MCF 10A (cell line): Measurements from ENCODE around the gene DTHD1. TPM values are rescaled to one million over a fixed set of nuclear protein-coding genes. Genes with fewer than 3 reads are reported as not detected.

Experiments used
- BruUV-seq: library from RNA; stranded (reverse); fragments of 400-500 nt; replicated peaks from 2 replicates; lab custom pipeline; 2021; lab: Mats Ljungman, UMichigan
- CTCF ChIA-PET: fragments of 300-600 bp; sonication (Branson Sonifier 250); formaldehyde crosslinking; extraction: SDS; loops from one replicate; lab custom pipeline; 2021; ENCODE audit warnings: antibody characterized with exemption, inconsistent platforms; lab: Yijun Ruan, JAX
- POLR2A ChIA-PET: fragments of 300-600, 350-650 bp; sonication (Branson Sonifier 250); formaldehyde crosslinking; extraction: SDS; loops from one replicate; lab custom pipeline; 2020; ENCODE audit warnings: antibody characterized with exemption, inconsistent platforms; lab: Yijun Ruan, JAX
- DNase-seq: peaks from one replicate; pipeline ENCODE4 v3.0.0-alpha.2; 2018; ENCODE audit not compliant: unreplicated experiment
- H3K27ac Mint-ChIP-seq: one replicate; pipeline ENCODE4 v1.8.0; 2022; ENCODE audit warnings: mild to moderate bottlenecking, low read depth, mixed read lengths; ENCODE audit not compliant: unreplicated experiment
- H3K27me3 Mint-ChIP-seq: one replicate; pipeline ENCODE4 v1.8.0; 2022; ENCODE audit warnings: mixed read lengths; ENCODE audit not compliant: insufficient read depth, unreplicated experiment
- H3K36me3 Mint-ChIP-seq: one replicate; pipeline ENCODE4 v1.8.0; 2022; ENCODE audit warnings: mild to moderate bottlenecking, moderate library complexity, mixed read lengths; ENCODE audit not compliant: insufficient read depth, unreplicated experiment
- H3K4me1 Mint-ChIP-seq: one replicate; pipeline ENCODE4 v1.8.0; 2022; ENCODE audit warnings: mixed read lengths; ENCODE audit not compliant: insufficient read depth, unreplicated experiment
- H3K4me3 Mint-ChIP-seq: one replicate; pipeline ENCODE4 v1.8.0; 2022; ENCODE audit warnings: mild to moderate bottlenecking, moderate library complexity, mixed read lengths; ENCODE audit not compliant: unreplicated experiment
- H3K9me3 Mint-ChIP-seq: one replicate; pipeline ENCODE4 v1.8.0; 2022; ENCODE audit warnings: mixed read lengths; ENCODE audit not compliant: unreplicated experiment
- intact Hi-C: fragments of 100-400 bp; cut with micrococcal nuclease; formaldehyde crosslinking; loops from 2 replicates; pipeline ENCODE4 v1.14.1; 2022
- total RNA-seq: library from RNA; stranded (reverse); gene quantifications from 2 replicates; pipeline ENCODE4 v1.2.3, GENCODE V29; 2022
- TF ChIP-seq, protein P1 (sequence below): fragments of 200-600 bp; IDR thresholded peaks from one replicate; pipeline ENCODE4 v1.8.0; 2022; ENCODE audit warnings: antibody characterized with exemption, mild to moderate bottlenecking; ENCODE audit not compliant: unreplicated experiment

The DTHD1 gene
- total RNA-seq, 1 experiment from 2014 or later: not detected

DNA sequence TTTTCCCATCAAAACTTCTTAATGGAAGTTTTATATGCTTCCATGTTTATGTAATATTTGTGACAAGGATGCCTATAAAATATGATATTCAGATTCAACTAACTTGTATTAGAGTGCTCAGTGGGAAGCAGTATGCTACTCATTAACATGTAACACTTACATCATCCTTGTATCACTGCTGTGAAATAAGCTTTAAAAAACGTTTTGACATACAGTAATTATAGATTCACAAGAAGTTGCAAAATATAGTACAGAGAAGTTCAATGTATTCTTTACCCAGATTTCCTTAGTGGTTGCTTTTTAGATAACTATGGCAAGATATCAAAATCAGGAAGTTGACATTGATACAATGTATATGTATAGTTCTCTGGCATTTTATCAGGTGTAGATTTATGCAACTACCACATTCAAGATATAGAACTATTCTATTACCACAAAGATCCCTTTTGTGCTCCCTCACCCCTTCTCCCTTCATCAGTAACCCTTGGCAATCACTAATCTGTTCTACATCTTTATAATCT, 56.3 kb downstream of the DTHD1 start:
- ChIA-PET CTCF (no interaction called here), POLR2A (no interaction called here)
- Mint-ChIP-seq H3K9me3 (no peaks in the 10 kb centered on the region), H3K36me3 (no peaks in the 10 kb centered on the region), H3K27ac (no peak overlapping the region), H3K27me3 (no peaks in the 10 kb centered on the region), H3K4me1 (no peaks in the 10 kb centered on the region), H3K4me3 (no peak overlapping the region)
- BruUV-seq: no TSS peak
- TF ChIP-seq, protein P1, sequence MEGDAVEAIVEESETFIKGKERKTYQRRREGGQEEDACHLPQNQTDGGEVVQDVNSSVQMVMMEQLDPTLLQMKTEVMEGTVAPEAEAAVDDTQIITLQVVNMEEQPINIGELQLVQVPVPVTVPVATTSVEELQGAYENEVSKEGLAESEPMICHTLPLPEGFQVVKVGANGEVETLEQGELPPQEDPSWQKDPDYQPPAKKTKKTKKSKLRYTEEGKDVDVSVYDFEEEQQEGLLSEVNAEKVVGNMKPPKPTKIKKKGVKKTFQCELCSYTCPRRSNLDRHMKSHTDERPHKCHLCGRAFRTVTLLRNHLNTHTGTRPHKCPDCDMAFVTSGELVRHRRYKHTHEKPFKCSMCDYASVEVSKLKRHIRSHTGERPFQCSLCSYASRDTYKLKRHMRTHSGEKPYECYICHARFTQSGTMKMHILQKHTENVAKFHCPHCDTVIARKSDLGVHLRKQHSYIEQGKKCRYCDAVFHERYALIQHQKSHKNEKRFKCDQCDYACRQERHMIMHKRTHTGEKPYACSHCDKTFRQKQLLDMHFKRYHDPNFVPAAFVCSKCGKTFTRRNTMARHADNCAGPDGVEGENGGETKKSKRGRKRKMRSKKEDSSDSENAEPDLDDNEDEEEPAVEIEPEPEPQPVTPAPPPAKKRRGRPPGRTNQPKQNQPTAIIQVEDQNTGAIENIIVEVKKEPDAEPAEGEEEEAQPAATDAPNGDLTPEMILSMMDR: no peak
- no peak for DNase-seq
- intact Hi-C loops: no loop called here

DNA sequence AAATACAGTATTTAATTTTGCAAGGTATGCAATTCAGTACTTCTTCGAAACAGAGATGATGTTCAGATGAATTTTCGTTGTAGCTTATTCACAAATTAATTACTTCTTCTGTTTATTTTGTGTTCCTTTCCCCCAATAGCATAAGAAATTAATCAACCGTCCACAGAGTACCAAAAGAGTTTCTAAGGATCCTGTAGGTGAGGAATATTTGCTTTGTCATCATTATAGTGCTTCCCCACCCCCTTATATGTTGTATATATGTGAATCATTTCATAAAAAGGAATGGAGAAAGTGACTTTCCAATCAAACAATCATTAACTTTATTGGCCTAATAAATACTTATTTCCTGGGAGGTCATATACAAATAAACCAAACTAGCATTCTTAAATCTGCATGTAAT, 57.6 kb downstream of the DTHD1 start:
- no peaks in the 10 kb centered on the region for H3K36me3 Mint-ChIP-seq
- H3K4me1 Mint-ChIP-seq: no peaks in the 10 kb centered on the region
- BruUV-seq: no TSS peak
- no peak overlapping the region for H3K27ac Mint-ChIP-seq
- ChIA-PET POLR2A (no interaction called here), CTCF (interaction anchor here (1.3 kb wide), 1 partner anchor 11 kb away, joined by 3 read pairs; no protein-coding TSS in a partner anchor)
- H3K4me3 Mint-ChIP-seq: no peak overlapping the region
- intact Hi-C loops: no loop called here
- no peaks in the 10 kb centered on the region for H3K9me3 Mint-ChIP-seq
- no peaks in the 10 kb centered on the region for H3K27me3 Mint-ChIP-seq
- DNase-seq: no peak
- TF ChIP-seq, protein P1: no peak

DNA sequence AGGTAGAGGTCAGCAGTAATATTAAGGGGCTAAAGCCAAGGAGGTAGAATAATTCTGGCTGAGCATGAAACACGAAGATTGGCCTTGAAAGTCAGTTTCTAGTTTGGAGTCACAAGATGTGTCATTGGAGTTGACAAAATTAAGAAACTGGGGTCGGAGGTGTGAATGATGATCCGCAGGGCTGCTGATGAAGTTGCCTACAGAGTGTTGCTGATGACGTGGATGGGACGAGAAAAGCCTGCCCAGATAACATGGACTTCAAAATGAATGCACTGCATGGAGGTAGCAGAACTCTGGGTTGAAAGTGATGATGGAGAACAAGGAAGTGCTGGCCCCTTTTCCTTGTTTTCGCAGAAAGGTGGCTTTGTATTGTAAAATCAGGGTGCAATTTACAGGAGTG, 60.5 kb downstream of the DTHD1 start:
- no peaks in the 10 kb centered on the region for H3K36me3 Mint-ChIP-seq
- CTCF ChIA-PET: interaction anchor here (1.0 kb wide), 1 partner anchor 57 kb away, joined by 6 read pairs; no protein-coding TSS in a partner anchor
- no peaks in the 10 kb centered on the region for H3K27me3 Mint-ChIP-seq
- TF ChIP-seq, protein P1: no peak
- BruUV-seq: no TSS peak
- peaks cover 5% of the 10 kb centered on the region for H3K4me1 Mint-ChIP-seq
- no peak for DNase-seq
- no peak overlapping the region for H3K27ac Mint-ChIP-seq
- POLR2A ChIA-PET: no interaction called here
- H3K9me3 Mint-ChIP-seq: no peaks in the 10 kb centered on the region
- H3K4me3 Mint-ChIP-seq: no peak overlapping the region
- intact Hi-C loops: no loop called here

DNA sequence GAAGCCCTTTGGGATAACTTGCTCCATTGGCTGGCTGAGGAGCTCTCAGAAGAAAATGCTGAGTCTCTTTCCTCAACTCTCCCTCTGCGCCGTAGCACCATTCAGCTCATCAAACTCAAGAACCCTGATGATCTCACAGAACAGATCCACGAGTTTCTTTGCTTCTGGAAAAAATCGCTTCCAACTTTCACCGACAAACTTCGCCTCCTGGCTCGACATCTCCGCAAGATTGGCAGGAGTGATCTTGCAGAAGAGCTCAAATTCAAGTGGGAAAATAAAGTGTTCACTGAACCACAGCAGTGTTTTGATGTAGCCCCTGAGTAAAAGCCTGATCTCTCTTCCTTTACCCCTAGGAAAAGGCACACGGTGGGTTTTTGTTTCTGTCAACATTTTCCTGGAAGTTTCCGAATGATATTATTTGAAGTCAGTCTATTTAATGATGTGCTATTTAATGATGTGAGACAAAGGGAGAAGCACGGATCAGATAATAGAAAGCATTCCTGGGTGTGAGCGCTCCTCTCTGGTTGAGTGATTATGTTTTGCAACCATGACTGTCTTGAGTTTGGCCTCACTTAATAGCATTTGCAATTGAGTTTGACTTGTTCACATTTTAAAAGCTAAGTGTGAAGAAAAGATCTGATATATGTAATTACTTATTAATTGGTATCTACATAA, 62.2 kb downstream of the DTHD1 start:
- BruUV-seq: no TSS peak
- CTCF ChIA-PET: interaction anchor here (0.7 to 1.2 kb wide), 4 partner anchors 56 to 1444 kb away, joined by 3 to 4 read pairs (median 4); no protein-coding TSS in a partner anchor
- Mint-ChIP-seq H3K4me1 (peaks cover 5% of the 10 kb centered on the region), H3K27me3 (no peaks in the 10 kb centered on the region), H3K27ac (no peak overlapping the region), H3K4me3 (no peak overlapping the region), H3K36me3 (no peaks in the 10 kb centered on the region), H3K9me3 (no peaks in the 10 kb centered on the region)
- TF ChIP-seq, protein P1: no peak
- no peak for DNase-seq
- intact Hi-C loops: no loop called here
- POLR2A ChIA-PET: no interaction called here
